GM12878 (cell line): Measurements from ENCODE around the gene UBXN7. TPM values are rescaled to one million over a fixed set of nuclear protein-coding genes. Genes with fewer than 3 reads are reported as not detected.

Source experiments
- ATAC-seq: fragments of 200-7000 bp; cut with Tn5 transposase; 3 replicates; pipeline ENCODE4 v1.9.1; 2020; ENCODE audit warnings: mild to moderate bottlenecking, moderate library complexity
- BruUV-seq: library from RNA; stranded (reverse); fragments of 400-500 nt; replicated peaks from 2 replicates; lab custom pipeline; 2021; lab: Mats Ljungman, UMichigan
- CTCF ChIA-PET: fragments of 300-600 bp; sonication (Branson Sonifier 250); formaldehyde crosslinking; extraction: SDS; loops from one replicate; lab custom pipeline; 2021; ENCODE audit warnings: inconsistent platforms; lab: Yijun Ruan, JAX
- POLR2A ChIA-PET: fragments of 350-600 bp; formaldehyde crosslinking; extraction: SDS; loops from one replicate; lab custom pipeline; 2021; ENCODE audit warnings: inconsistent platforms; lab: Charles Lee
- RAD21 ChIA-PET: fragments of 300-600 bp; sonication (Branson Sonifier 250); formaldehyde crosslinking; loops from one replicate; lab custom pipeline; 2023; ENCODE audit warnings: antibody characterized with exemption; ENCODE audit not compliant: unreplicated experiment; lab: Charles Lee
- SMC1A ChIA-PET: fragments of 300-600 bp; sonication (Branson Sonifier 250); formaldehyde crosslinking; loops from one replicate; lab custom pipeline; 2023; ENCODE audit not compliant: unreplicated experiment, uncharacterized antibody; lab: Charles Lee
- DNase-seq: peaks from one replicate; pipeline ENCODE4 v3.0.0-alpha.2; 2011; ENCODE audit warnings: low read depth, low spot score
- FAIRE-seq: peaks from 3 replicates; lab custom pipeline; 2011; peaks lifted over from hg19 to GRCh38; lab: Jason Lieb, UNC
- H2AFZ ChIP-seq: 2 replicates; pipeline ENCODE4 v1.6.0; 2011; ENCODE audit warnings: low read depth, low read length, control low read depth; ENCODE audit not compliant: control insufficient read depth
- H3K27ac ChIP-seq: 2 replicates; pipeline ENCODE4 v1.5.1; 2011; ENCODE audit warnings: control low read depth; ENCODE audit not compliant: control insufficient read depth, insufficient read depth
- H3K27me3 ChIP-seq, 2 experiments: replicated peaks in 1 of 2; 2 replicates each; pipeline versions ENCODE4 v1.6.0 to v1.6.1; 2011; ENCODE audit warnings: low read length in 1 of 2; ENCODE audit not compliant: control insufficient read depth in 2 of 2, insufficient read depth in 2 of 2
- H3K36me3 ChIP-seq, 2 experiments: 2 replicates each; pipeline ENCODE4 v1.5.1; 2011; ENCODE audit warnings: low read length in 1 of 2; ENCODE audit not compliant: control insufficient read depth in 2 of 2, insufficient read depth in 2 of 2
- H3K4me1 ChIP-seq: 2 replicates; pipeline ENCODE4 v1.6.1; 2011; ENCODE audit warnings: mild to moderate bottlenecking, low read length, moderate library complexity, mixed read lengths; ENCODE audit not compliant: control insufficient read depth, insufficient read depth
- H3K4me2 ChIP-seq: 2 replicates; pipeline ENCODE4 v1.6.0; 2011; ENCODE audit warnings: control low read depth; ENCODE audit not compliant: control insufficient read depth, insufficient read depth
- H3K4me3 ChIP-seq: fragments of 200-600 bp; sonication (generic); 2 replicates; pipeline ENCODE4 v1.5.1; 2016
- H3K79me2 ChIP-seq: 2 replicates; pipeline ENCODE4 v1.6.0; 2011; ENCODE audit warnings: low read length; ENCODE audit not compliant: control insufficient read depth, insufficient read depth
- H3K9ac ChIP-seq: 2 replicates; pipeline ENCODE4 v1.8.0; 2011; ENCODE audit warnings: low read length, control low read depth, mixed read lengths; ENCODE audit not compliant: control insufficient read depth, insufficient read depth
- H3K9me3 ChIP-seq: replicated peaks from 3 replicates; pipeline ENCODE4 v1.5.1; 2011; ENCODE audit warnings: mild to moderate bottlenecking, low read length; ENCODE audit not compliant: control insufficient read depth, insufficient read depth
- H4K20me1 ChIP-seq: 2 replicates; pipeline ENCODE4 v1.6.0; 2011; ENCODE audit not compliant: control insufficient read depth, insufficient read depth
- ATF2 ChIP-seq: IDR thresholded peaks from 2 replicates; pipeline ENCODE4 v1.6.1; 2012; ENCODE audit warnings: low read length, inconsistent platforms
- GABPA ChIP-seq: IDR thresholded peaks from 2 replicates; pipeline ENCODE4 v1.6.1; 2014; ENCODE audit warnings: antibody characterized with exemption, low read depth, mild to moderate bottlenecking, inconsistent platforms
- POLR2AphosphoS5 ChIP-seq: IDR thresholded peaks from 2 replicates; pipeline ENCODE4 v1.6.1; 2011; ENCODE audit warnings: mild to moderate bottlenecking, low read length, inconsistent platforms
- RAD21 ChIP-seq: IDR thresholded peaks from 2 replicates; pipeline ENCODE4 v1.6.1; 2011; ENCODE audit warnings: mild to moderate bottlenecking, low read depth, low read length, moderate library complexity; ENCODE audit not compliant: insufficient read depth
- WGBS: methylation state at CpG from one replicate; pipeline ENCODE4 v1.1.6; 2016; ENCODE audit warnings: low lambda C conversion rate; ENCODE audit not compliant: insufficient replicate concordance, insufficient coverage; ENCODE audit errors: missing lambda C conversion rate; 5-methylcytosine and 5-hydroxymethylcytosine counted together
- in situ Hi-C: fragments of 300-500 bp; cut with MboI; formaldehyde crosslinking; loops from 9 replicates; pipeline ENCODE4 v1.14.3; 2018; ENCODE audit warnings: mixed read lengths
- intact Hi-C: fragments of 100-400 bp; cut with micrococcal nuclease; formaldehyde crosslinking; loops from one replicate; pipeline ENCODE4 v1.14.2; 2022; ENCODE audit not compliant: unreplicated experiment
- polyA plus RNA-seq, 11 experiments: library from polyadenylated mRNA; depleted of rRNA in 4 of 11; unstranded in 6 of 11; stranded (reverse) in 5 of 11; fragments of >200 nt; fragmentation: Nextera tagmentation in 4 of 11; fragmentation: Illumina TruSeq in 1 of 11; extraction: Ambion mirVana in 4 of 11; extraction: Trizol in 1 of 11; gene quantifications; 1 replicate in 1 of 11; 2 replicates in 10 of 11; pipeline versions ENCODE4 v1.2.1 to v1.2.3, GENCODE V29; 2011 to 2016; ENCODE audit warnings: inconsistent platforms in 2 of 11, missing spikeins in 2 of 11, low read depth in 1 of 11
- total RNA-seq, 4 experiments: library from RNA; depleted of rRNA in 3 of 4; stranded (reverse); fragments of >200 nt in 3 of 4; fragmentation: Illumina TruSeq in 1 of 4; extraction: Trizol in 1 of 4; gene quantifications; 2 replicates each; pipeline versions ENCODE4 v1.2.1 to v1.2.3, GENCODE V29; 2013 to 2021

UBXN7 gene
- total and polyA plus RNA-seq, 10 of the 15 experiments (the other 5 are each of a cell fraction or from before 2014, with no cell fraction given) = 4.8 to 78.4 (median 24.9) TPM

GRCh38 chr3:196472286-196472685 lies 40.1 kb upstream of the UBXN7 start:
- H3K4me3 ChIP-seq = no peak overlapping the region
- RAD21 ChIA-PET = interaction anchor here (0.6 to 1.3 kb wide), 2 partner anchors 45 to 395 kb away, joined by 3 to 4 read pairs; no protein-coding TSS in a partner anchor
- H3K27ac ChIP-seq = no peak overlapping the region
- H4K20me1 ChIP-seq = no peaks in the 10 kb centered on the region
- CTCF ChIA-PET = interaction anchor here (1.2 to 2.2 kb wide), 4 partner anchors 11 to 50 kb away, joined by 3 to 10 read pairs (median 3); no protein-coding TSS in a partner anchor
- H3K9me3 ChIP-seq = no peaks in the 10 kb centered on the region
- no peaks in the 10 kb centered on the region for H3K27me3 ChIP-seq
- H2AFZ ChIP-seq = no peak overlapping the region
- ATAC-seq = no peak
- POLR2A ChIA-PET = interaction anchor here (1.0 to 1.7 kb wide), 2 partner anchors 15 to 18 kb away, joined by 4 to 6 read pairs; no protein-coding TSS in a partner anchor
- DNase-seq = no peak
- no TSS peak for BruUV-seq
- H3K4me2 ChIP-seq = no peak overlapping the region
- H3K79me2 ChIP-seq = peaks cover 17% of the 10 kb centered on the region
- H3K36me3 ChIP-seq = peaks cover 13 to 47% of the 10 kb centered on the region in 2 experiments
- intact Hi-C loops = no loop called here
- H3K9ac ChIP-seq = no peak overlapping the region
- no peak for FAIRE-seq
- H3K4me1 ChIP-seq = no peaks in the 10 kb centered on the region
- SMC1A ChIA-PET = interaction anchor here (0.7 to 1.0 kb wide), 2 partner anchors 9 to 21 kb away, joined by 3 read pairs; no protein-coding TSS in a partner anchor
- 97% methylated on average over 8 of the region's 8 CpGs for WGBS
- in situ Hi-C loops = no loop called here
- TF ChIP-seq ATF2 (no peak), GABPA (no peak)

GRCh38 chr3:196471551-196471950 lies 39.3 kb upstream of the UBXN7 start:
- POLR2A ChIA-PET = no interaction called here
- RAD21 ChIA-PET = interaction anchor here (0.7 kb wide), 1 partner anchor 1411 kb away, joined by 3 read pairs; no protein-coding TSS in a partner anchor

More at GRCh38 chr3:196471551-196471950, 39.3 kb upstream of the UBXN7 start:
- Histone ChIP-seq H2AFZ (no peak overlapping the region), H3K4me2 (no peak overlapping the region), H3K27me3 (no peaks in the 10 kb centered on the region), H3K4me1 (no peaks in the 10 kb centered on the region), H3K36me3 (peaks cover 13 to 40% of the 10 kb centered on the region in 2 experiments), H3K27ac (no peak overlapping the region), H3K4me3 (no peak overlapping the region), H3K9me3 (no peaks in the 10 kb centered on the region), H3K79me2 (peaks cover 17% of the 10 kb centered on the region), H3K9ac (no peak overlapping the region), H4K20me1 (no peaks in the 10 kb centered on the region)
- WGBS = 100% methylated on average over 2 of the region's 2 CpGs
- BruUV-seq = no TSS peak
- intact Hi-C loops = no loop called here
- peak; percentile 58 for TF ChIP-seq POLR2AphosphoS5
- TF ChIP-seq RAD21 = no peak
- DNase-seq (no peak), FAIRE-seq (no peak), ATAC-seq (no peak)
- ChIA-PET CTCF (no interaction called here), SMC1A (interaction anchor here (1.0 kb wide), 2 partner anchors 16 to 72 kb away, joined by 3 read pairs; no protein-coding TSS in a partner anchor)
- in situ Hi-C loops = no loop called here
